Colonic mucosa (tissue), 4 donors: Measurements from ENCODE around the gene EYA4. TPM values are rescaled to one million over a fixed set of nuclear protein-coding genes. Genes with fewer than 3 reads are reported as not detected.

Experiments used
- DNase-seq: peaks from one replicate; pipeline ENCODE4 v3.0.0-alpha.2; 2020
- H3K27ac ChIP-seq: fragments of 200-600 bp; one replicate; pipeline ENCODE4 v1.8.0; 2021
- H3K27me3 ChIP-seq: fragments of 200-600 bp; one replicate; pipeline ENCODE4 v1.8.0; 2021
- H3K36me3 ChIP-seq: fragments of 200-600 bp; one replicate; pipeline ENCODE4 v1.8.0; 2021
- H3K4me1 ChIP-seq: fragments of 200-600 bp; one replicate; pipeline ENCODE4 v1.8.0; 2021; ENCODE audit warnings: mild to moderate bottlenecking
- H3K4me3 ChIP-seq: fragments of 200-600 bp; one replicate; pipeline ENCODE4 v1.8.0; 2021
- H3K9ac ChIP-seq, 2 donors: one replicate each; pipeline ENCODE4 v1.7.0; 2013; ENCODE audit warnings: control low read depth in 2 of 2, low read depth in 2 of 2, low read length in 2 of 2
- H3K9me3 ChIP-seq: fragments of 200-600 bp; one replicate; pipeline ENCODE4 v1.8.0; 2021
- intact Hi-C: fragments of 100-400 bp; cut with DNase I; formaldehyde crosslinking; loops from one replicate; pipeline ENCODE4 v1.14.1; 2022
- total RNA-seq, 2 donors: library from RNA; stranded (reverse); fragmentation: NEBNext Ultra II Directional in 1 of 2; extraction: Animal tissue kit (Norgen Biotek cat#: 25700) in 1 of 2; gene quantifications; one replicate each; pipeline ENCODE4 v1.2.1, GENCODE V29; 2021
- TF ChIP-seq, protein P1 (sequence below): fragments of 200-600 bp; IDR thresholded peaks from one replicate; pipeline ENCODE4 v1.8.0; 2022; ENCODE audit warnings: antibody characterized with exemption, mild to moderate bottlenecking
- donor health status: healthy.
- donor health status: DM: no; HTN: no; CAD: no.
- donor health status: DM: no; HTN: no; CAD: no.

EYA4 gene
- total RNA-seq, 2 donors from 2014 or later = 0.05 TPM; not detected in 1

DNA sequence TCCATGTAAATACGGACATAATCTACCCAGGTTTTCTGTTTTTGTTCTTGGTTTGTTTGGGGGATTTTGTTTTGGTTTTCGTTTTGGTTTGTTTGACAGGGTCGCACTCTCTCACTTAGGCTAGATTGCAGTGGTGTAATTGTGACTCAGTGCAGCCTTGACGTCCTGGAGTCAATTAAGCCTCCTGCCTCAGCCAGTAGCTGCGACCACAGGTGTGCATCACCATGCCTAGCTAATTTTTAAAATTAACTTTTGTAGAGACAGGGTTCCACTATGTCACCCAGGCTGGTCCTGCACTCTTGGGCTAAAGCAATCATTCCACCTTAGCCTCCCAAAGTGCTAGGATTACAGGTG is 37.8 kb upstream of the EYA4 start:
- Histone ChIP-seq H3K27ac (no peak overlapping the region), H3K9ac (no peak overlapping the region), H3K36me3 (no peaks in the 10 kb centered on the region), H3K27me3 (no peaks in the 10 kb centered on the region), H3K9me3 (no peaks in the 10 kb centered on the region), H3K4me1 (no peaks in the 10 kb centered on the region), H3K4me3 (no peak overlapping the region)
- TF ChIP-seq, protein P1, sequence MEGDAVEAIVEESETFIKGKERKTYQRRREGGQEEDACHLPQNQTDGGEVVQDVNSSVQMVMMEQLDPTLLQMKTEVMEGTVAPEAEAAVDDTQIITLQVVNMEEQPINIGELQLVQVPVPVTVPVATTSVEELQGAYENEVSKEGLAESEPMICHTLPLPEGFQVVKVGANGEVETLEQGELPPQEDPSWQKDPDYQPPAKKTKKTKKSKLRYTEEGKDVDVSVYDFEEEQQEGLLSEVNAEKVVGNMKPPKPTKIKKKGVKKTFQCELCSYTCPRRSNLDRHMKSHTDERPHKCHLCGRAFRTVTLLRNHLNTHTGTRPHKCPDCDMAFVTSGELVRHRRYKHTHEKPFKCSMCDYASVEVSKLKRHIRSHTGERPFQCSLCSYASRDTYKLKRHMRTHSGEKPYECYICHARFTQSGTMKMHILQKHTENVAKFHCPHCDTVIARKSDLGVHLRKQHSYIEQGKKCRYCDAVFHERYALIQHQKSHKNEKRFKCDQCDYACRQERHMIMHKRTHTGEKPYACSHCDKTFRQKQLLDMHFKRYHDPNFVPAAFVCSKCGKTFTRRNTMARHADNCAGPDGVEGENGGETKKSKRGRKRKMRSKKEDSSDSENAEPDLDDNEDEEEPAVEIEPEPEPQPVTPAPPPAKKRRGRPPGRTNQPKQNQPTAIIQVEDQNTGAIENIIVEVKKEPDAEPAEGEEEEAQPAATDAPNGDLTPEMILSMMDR = no peak
- no peak for DNase-seq
- intact Hi-C loops = no loop called here

DNA sequence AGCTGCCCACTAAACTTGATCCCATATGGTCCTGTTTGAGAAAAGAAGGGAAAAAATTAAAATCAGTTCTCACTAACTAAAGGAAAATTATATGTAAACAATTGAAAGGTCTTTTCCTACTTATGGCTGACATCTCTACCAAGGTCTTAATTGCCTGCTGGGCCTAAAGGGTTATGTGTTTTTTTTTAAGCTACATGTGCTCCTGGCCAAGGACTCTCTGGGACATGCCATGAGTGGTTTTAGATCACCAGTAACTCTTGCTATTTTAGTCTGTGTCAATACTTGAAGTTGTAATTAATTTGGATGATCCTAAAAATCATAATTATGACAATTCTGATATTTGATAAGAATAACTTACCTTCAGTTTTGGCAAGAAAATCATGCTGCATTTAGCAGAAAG is 35.9 kb upstream of the EYA4 start:
- Histone ChIP-seq H3K36me3 (no peaks in the 10 kb centered on the region), H3K4me1 (no peaks in the 10 kb centered on the region), H3K27ac (no peak overlapping the region), H3K9ac (no peak overlapping the region), H3K9me3 (no peaks in the 10 kb centered on the region), H3K27me3 (no peaks in the 10 kb centered on the region), H3K4me3 (no peak overlapping the region)
- intact Hi-C loops = no loop called here
- no peak for DNase-seq
- TF ChIP-seq, protein P1 = no peak

DNA sequence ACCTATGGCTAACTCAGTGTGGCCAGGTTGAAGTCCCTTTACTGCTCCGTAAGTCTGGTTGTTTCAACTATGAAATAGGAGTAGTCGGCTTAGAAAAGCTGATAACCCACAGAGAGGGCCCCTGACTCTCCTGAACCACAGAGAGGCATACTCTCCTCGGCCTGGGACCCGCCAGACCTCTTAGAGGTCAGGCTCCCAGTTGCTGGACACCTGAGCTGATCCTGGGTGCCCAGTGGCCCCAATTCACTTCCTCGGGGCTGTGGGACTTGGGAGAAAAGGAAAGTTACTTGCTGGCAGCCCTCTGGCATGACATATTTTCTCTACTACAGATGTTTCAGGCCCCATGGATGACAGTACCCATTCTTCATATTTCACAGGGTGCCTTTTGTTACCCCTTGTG is 34.2 kb upstream of the EYA4 start:
- Histone ChIP-seq H3K9ac (no peak overlapping the region), H3K9me3 (no peaks in the 10 kb centered on the region), H3K36me3 (no peaks in the 10 kb centered on the region), H3K4me3 (no peak overlapping the region), H3K27me3 (no peaks in the 10 kb centered on the region), H3K4me1 (no peaks in the 10 kb centered on the region), H3K27ac (no peak overlapping the region)
- no peak for DNase-seq
- intact Hi-C loops = no loop called here
- TF ChIP-seq, protein P1 = no peak

DNA sequence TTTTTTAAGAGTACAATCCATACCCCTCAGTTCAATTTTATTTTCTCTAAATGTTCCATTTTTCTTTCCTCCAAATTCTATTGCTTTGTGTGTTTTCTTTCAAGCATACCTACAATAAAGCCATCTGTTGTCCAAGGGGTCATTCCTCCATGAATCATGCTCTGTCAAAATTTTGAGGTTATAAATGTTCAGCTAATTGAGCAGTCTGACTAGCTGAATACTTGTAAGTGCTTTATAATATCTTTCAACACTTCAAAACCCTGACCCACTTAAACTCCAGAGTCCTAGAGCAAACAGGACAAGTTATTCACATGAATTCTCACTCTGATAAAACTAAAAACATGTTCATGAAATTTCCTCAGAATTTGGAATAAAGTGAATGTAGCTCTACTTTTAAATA is 33.4 kb upstream of the EYA4 start:
- Histone ChIP-seq H3K4me1 (no peaks in the 10 kb centered on the region), H3K4me3 (no peak overlapping the region), H3K27ac (no peak overlapping the region), H3K27me3 (no peaks in the 10 kb centered on the region), H3K36me3 (no peaks in the 10 kb centered on the region), H3K9me3 (no peaks in the 10 kb centered on the region), H3K9ac (no peak overlapping the region)
- intact Hi-C loops = no loop called here
- DNase-seq = no peak
- TF ChIP-seq, protein P1 = no peak

DNA sequence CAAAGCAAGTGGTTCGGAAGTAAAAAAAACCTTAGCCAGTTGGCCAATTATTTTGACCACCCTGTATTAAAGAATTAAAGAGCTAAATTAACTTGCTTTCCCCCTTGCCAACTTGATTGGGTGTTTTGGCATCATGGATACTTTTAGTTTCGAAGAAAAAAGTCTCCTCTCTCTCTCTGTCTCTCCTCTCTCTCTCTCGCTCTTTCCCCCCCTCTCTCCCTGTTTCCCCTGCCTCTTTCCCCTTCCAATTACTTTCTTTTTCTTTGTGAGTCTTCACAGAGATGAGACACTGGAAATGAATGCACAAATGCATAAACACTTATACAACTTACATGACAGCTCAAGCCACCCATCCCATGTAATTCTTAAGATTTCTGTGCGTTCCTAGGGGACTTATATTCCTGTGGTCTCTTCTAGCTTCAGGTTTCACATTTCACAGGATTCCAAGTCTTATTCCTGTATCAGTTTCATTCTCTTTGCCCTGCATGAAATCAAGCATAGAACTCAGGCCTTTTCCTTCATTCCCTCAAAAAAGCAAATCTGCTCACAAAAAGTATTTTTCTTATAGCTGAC is 32.9 kb upstream of the EYA4 start:
- Histone ChIP-seq H3K27ac (no peak overlapping the region), H3K9me3 (no peaks in the 10 kb centered on the region), H3K9ac (no peak overlapping the region), H3K27me3 (no peaks in the 10 kb centered on the region), H3K36me3 (no peaks in the 10 kb centered on the region), H3K4me3 (no peak overlapping the region), H3K4me1 (no peaks in the 10 kb centered on the region)
- no peak for DNase-seq
- intact Hi-C loops = no loop called here
- TF ChIP-seq, protein P1 = no peak
